Stimulated activated CD4-positive, alpha-beta T cell treated with anti-CD3 and anti-CD28 coated beads, Interleukin-12 subunit alpha, Interleukin-12 subunit beta, amount 100 ng/mL, for 4 hours (primary cell): ENCODE data around the gene KDF1.

ENCODE experiments used
- DNase-seq: peaks from one replicate; pipeline ENCODE4 v3.0.0-alpha.2; 2020

KDF1 gene, protein sequence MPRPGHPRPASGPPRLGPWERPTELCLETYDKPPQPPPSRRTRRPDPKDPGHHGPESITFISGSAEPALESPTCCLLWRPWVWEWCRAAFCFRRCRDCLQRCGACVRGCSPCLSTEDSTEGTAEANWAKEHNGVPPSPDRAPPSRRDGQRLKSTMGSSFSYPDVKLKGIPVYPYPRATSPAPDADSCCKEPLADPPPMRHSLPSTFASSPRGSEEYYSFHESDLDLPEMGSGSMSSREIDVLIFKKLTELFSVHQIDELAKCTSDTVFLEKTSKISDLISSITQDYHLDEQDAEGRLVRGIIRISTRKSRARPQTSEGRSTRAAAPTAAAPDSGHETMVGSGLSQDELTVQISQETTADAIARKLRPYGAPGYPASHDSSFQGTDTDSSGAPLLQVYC

DNA sequence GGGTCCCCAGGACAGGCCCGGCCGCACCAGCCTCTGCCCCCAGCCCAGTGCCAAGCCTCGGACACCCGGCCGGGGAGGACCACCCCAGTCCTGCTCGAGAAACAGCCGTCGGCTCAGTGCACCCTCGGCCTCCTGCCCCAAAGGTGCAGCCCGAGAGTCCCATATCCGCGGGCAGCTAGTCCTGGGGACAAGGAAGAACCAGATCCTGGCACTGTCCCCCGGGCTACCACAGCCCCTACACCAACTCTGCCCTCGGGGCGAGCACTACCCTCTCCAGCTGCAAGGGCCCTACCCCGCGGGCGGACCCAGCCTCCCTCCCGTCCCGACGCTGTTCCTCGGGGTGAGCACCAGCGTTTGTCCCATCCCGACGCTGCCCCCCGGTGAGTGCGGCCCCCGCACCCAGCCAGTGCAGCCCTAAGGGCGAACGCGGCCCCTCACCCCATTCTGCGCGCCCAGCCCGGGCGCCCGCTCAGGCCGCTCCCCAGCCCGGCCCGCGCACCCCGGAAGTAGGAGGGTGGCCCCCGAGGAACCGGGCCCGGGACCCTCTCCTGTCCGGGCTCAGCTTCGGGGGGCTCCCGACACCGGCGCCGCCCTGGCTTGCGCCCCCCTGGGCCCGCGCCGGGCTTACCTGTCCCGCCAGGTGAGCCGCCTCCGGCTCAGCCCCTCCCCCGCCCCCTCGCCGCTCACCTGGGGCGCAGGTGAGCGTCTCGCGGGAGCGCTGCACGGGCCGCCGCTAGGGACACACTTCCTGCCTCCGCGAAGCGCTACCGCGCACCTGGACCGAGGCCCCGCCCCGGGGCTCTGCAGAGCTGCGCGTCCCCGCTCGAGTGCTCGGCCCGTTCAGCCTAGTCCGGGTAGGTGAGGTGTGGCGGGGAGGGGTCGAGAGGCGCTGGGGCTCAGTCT lies at the start of gene KDF1:
Gene KDF1, minus strand, starts transcription at position 747 of the 903 bp plus-strand sequence. CDS start 8,088 bp downstream, outside the sequence.
- DNase-seq = peak; percentile 35

DNA sequence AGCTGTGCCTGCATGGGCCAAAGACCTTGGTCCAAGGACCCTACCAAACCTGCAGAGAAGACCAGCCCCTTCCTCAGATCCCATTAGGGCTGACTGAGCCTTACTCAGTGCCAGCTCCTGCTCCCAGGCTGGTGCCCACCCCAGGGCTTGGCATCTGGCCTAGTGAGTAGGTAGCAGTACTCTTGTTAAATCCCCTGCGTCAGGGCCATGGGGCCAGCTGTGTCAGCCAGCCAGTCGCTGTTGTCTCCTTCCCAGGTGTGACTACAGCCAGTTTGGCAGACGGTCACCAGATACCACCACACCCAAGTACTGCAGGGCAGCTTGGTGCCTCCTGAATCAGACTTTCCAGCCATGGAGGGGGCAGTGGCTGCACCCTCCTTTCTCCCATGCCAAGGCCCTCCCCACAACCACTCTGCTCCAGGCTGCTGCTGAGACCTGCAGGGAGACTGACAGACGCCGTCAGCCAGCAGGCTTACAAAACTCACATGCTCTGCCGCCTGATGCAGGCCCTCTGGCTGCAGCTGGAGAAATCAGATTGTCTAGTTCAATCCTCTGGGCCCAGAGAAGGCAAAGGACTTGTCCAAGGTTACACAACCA lies 49.4 kb upstream of the KDF1 start:
- DNase-seq = no peak

DNA sequence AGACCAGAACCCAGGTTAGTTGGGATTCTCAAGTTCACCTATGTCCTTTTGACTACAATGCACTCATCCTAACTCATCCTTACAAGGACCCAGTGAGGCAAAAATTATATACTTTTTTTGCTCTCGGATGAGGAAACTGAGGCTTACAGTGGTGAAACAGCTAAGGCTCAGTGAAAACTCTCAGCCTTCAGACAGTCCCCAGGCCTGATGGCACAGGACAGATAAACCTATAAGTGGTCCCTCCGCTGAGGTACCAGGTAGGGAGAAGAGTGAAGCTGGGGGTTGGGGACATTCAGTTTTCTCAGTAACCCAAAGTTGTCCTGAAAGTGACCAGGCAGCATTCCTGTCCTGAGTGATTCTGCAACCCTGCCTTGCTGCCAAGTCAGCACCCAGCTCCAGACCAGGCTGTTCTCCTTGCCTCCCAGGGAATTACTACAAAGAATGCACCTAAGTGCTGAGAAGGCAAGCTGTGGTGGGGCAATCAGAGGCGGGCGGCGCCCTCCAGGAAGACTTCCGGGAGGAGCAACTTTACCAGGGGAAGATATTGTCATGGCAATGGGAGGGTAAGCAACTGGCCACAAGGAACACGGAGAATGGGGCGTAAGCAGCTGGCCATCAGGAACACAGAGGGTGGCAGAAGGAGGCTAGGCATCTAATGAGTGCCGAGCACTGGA lies 47.8 kb upstream of the KDF1 start:
- DNase-seq = no peak

DNA sequence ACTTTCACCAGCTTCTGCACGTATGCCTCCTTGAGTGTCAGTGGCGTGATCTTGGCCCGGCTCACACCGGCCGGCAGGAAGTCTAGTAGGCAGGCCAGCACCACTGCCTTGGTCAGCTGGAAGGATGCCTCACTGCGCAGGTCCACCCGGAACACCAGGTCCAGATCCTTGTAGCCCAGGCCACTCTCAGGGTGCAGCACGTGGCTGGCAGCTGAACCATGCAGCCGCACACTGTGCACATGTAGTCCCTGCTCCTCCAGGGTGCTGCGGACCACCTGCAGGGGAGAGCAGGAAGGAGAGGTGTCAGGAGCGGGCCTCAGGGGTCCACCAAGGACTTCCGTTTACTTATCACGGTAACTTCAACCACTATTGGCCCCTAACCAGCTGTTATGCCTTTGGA lies 46.4 kb upstream of the KDF1 start:
- no peak for DNase-seq

DNA sequence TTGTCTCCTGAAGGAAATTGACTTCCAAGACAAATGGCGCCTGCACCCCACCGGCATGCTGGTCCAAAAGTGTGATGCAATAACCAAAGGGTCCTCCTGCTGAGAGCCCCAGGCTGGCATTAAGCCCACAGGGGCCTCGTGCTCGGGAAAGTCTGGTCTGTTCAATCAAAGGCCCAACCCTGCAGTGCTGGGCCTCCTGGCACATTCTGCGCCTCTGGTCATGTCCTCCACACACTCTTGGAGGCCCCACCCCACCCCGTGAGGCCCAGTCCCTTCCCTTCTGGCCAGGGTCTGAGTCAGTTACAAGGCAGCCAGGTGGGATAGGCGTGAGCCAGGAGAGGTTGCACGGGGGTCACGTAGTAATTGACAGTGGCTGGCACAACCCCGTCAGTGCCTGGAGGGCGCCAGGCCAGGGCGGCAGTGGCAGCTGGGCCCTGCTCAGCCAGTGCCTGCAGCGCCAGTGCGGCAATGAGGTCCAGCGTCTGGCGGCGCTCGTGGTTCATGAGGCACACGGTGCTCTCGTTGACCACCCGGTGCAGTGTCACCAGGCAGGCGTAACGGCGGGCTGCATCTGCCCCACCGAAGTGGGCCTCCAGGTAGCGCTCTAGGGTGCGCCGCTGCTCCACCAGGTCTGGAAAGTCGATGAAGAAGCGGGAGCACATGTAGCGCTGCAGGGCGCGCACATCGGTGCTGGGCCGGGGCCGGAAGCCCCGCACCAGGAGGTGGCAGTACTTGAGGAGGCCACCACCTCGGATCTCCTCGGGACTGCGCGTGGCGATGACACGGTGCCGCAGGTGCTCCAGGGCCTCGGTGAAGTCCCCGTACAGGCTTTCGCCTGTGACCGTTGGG lies 45.6 kb upstream of the KDF1 start:
- DNase-seq = no peak

DNA sequence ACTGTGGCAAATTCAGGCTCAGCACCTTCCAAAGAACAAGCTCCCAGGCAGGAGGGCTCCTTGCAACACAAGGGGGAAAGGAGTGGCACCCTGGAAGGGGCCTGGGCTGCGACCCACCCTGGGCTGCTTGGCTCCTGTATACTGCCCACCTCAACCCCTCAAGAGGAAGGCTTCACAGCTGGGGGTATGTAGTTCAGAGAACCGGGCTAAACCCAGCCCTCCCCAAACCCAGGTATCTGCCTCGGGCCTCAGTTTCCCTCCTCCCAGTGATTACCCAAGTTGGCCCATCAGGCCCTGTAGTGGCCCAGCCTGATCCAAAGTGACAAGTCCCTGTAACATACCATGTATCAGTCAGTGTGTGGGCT lies 44.9 kb upstream of the KDF1 start:
- DNase-seq = no peak

DNA sequence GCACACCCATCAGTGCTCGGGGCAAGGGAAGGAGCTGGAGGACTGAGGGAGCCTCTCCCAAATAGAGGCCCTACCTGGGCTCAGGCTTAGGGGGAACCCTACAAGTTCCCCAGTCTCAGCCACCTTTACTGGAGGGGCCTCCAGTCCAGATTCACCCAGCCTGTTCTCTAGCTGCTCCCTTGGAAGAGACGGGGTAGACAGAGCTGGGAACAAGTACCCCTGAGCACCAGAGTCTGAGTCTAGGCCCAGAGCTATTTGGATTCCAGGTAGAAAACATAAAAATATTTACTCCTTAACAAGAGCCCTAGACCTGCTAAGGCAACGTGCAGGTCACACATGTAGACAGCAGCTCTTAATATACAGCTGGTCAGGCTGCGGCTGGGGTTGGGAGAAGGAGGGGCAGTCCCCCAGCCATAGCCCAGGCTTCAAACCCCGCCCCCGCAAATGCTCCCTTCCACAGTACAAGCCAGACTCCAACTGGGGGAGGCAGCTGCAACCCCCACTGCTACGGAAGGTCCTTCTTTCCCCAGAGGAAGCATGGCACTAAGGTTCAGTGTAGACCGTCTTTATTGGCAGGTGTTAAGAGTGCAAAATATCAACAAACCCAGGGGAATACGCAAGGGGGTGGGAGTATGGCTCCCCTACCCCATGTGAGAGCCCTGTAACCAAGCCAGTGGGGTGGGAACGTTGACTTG lies 44.4 kb upstream of the KDF1 start:
- DNase-seq = no peak

DNA sequence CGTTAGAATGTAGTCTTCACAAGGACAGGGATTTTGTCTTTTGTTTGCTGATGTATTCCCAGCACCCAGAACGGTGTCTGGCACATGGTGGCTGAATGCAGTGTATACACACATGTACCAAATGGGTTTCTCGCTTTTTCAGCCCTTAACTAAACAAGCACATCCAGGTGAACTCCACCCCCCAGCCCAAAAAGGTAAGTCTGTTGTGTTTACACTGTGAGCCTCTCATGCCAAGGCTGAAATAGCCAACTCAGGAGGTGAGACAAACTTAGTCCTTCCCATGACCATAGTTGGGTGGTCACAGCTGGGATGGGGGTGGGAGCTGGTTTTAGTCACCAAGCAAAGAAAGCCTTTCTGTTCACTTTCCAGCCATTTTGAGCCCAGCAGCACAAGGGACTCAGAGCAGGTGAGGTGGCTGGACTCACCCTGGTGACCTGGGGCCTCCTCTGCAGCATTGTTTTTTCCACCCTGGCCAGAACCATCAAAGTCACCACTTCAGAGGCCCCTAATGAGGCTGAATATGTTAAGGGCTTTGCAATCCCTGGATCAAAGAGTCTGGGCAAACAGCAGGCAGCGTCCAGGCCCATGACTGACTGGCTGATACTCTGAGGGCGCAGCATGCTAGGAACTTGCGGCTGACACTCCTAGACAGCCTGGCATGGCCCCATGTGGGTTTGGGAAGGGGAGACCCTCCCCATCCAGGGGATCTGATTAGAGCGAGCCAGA lies 43.6 kb upstream of the KDF1 start:
- DNase-seq = no peak

DNA sequence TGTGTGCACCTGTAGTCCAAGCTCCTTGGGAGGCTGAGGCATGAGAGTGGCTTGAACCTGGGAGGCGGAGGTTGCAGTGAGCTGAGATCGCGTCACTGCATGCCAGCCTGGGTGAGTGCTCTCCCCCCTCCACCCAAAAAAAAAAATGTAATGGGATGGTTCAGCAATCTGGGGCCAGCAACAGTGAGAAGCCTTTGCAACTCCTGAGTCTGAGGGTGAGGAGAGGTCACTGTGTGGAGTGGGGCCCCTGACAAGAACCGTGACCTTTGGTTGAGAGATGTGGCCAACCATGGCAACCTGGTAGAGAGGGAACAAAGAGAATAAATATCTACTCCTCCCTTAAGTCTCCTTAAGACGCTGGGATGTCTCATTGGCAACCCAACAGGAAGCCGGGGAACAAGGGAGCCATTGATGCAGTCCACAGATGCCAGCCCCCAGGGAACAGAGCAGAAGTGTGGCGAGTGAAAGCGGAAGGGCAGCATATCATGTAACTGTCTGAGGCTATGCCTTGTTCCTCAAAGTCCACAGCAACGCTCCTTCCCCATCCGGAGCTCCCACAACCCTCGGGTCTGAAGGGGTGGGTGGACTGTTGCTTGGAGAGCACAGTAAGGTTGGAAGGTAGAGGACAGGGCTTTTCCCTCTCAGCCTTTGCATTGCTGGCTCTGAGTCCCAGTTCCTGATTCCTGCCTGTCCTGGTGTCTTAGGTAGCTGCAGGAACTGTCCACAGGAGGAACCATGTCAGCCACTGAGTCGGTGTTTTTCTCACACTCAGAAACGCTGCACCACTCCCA lies 41.5 kb upstream of the KDF1 start:
- DNase-seq = no peak

DNA sequence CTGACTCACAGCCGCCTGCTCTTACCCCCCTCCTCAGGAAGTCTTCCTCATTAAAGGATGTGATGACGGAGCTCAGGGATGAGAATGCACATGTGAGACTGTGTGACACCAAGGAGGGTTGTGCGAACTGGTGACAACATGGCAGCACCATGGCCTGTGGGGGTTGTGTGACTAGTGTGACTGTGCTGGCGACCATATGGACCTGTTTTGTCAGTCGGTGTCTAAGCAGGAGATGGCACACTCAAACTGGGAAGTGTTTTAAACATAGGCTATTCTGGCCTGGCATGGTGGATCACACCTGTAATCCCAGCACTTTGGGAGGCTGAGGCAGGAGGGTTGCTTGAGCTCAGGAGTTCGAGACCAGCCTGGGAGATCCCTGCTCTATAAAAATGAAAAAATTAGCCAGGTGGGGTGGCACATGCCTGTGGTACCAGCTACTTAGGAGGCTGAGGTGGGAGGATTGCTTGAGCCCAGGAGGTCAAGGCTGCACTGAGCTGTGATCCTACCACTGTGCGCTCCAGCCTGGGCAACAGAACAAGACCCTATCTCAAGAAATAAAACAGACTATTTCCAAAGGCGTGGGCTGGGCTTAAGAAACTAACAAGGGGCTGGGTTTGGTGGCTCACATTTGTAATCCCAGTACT lies 40.7 kb upstream of the KDF1 start:
- no peak for DNase-seq

DNA sequence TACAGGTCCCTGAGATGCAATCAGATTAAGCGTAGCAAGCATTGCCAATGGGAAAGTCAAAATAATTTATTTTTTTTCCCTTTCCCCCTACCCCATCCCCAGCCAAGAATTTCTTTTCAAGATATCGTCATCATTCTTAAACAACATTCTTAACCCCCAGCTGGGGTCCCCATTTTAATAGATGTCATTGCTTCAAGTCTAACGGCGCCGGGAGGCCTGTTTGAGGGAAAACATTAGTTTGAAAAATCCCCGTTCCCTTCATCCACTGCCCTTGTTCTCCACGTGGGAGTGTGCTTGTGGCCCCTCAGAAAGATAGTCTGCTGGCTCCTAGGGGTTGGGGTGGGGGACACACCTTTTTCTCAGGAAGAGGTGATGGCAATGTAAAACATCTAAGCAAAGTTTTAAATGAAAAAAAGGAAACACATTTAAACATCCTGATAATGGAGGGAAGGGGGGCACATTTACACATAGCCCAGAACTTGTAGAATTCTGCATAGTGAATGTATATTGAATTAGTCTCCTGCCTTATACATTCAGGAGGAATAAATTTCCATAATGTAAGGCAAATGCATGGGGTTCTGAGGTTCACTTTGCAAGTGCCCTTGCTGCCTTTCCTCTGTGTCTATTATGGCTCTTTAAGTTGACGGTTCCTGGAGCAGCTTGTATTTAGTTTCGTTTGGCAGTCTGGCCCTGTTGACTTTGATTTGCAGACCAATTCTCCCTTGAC lies 40.0 kb upstream of the KDF1 start:
- no peak for DNase-seq

DNA sequence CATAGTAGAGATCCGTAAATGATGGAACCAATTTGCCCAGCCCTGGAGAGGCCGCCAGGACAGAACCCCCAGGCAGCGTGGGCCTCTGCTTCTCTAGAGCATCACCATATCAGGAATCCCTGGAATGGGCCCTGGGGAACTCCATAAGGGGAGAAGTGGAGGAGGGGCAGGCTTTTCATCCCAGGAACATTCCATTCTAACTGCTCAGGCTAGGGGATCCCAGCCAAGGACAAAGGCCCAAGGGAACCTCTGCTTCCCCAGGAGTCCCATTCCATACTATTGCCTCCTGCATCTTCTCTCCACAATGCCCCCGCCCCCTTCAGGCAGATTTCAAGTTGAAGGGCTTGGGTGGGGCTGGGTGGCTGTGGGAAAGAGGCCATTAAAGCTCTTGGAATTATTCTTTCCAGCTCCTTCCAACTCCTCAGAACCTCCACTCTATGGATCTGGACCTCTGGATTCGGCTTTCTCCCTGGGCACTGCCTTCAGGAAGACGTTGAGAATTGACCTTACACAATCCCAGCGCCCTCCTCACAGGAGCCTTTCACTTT lies 39.2 kb upstream of the KDF1 start:
- no peak for DNase-seq

DNA sequence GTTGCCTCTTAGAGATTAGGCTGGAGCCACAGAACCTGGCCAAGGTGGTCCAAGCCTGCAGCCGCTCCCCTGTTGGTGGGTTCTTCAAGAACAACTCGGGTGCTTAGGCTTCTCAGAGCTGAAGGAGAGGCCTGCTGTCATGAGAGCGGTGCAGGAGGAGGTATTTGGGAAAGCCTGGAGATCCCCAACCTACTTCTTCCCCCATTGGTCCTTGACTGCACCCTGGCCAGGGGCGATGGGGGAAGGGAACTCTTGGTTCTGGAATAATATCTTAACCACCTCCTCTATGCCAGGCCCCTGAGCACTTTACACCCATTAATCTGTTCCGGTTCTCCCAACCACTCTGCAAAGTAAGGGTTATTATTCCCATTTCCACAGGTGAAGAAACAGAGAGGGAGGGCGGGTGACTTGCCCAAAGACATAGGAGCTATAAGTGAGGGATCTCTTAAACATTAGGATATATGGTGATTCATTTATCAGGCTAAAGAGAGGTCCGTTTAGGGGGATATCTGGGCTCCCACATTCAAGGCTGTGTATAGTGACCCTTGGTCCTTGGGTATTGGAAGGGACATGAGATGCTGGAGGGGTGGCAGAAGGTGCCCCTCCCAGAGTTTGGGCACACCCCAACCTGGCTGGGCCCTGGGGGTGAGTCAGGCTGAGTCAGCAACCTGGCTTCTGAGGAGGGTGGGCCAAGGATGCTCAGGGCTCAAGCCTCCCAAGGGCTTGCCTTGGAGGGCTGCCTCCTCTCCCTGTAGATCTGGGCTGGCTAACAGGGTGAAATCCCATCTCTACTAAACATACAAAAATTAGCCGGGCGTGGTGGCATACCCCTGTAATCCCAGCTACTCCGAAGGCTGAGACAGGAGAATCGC lies 38.4 kb upstream of the KDF1 start:
- no peak for DNase-seq

DNA sequence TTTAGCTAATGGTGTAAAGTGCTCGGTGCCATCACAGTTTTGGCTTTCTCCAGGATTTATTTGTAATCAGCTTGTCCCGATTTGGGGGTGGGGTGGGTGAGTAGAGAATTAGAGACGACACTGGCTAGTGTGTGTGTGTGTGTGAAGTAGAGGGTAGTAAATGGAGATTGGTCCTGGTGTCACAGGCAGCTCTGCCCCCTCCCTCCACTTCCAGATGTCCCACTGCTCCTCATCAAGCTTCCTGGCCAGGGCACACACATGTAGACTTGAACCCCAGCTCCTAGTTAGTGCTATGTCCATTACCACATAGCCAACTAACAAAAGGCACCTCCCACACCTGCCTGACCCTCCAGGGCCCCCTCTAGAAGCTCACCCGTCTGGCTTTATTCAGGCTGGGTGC lies 36.4 kb upstream of the KDF1 start:
- DNase-seq = no peak

DNA sequence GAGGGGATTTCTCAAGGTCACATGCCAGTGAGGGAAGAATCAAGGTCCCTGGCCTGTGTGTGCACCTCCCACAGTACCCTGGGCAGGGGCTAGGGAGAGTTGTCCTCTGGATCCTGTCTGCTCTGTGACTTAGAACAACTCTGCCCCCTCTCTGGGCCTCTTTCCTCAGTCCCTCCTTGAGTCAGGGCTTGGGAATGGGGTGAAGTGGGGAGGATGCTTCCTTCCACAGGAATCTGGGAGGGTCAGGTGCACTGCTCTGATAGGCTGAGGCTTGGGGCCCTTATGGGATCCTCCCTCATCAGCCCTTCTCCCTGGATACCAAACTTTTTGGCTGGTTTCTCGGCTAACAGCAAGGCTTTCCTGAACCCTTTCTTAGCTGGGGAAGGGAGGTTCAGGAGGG lies 35.8 kb upstream of the KDF1 start:
- no peak for DNase-seq

DNA sequence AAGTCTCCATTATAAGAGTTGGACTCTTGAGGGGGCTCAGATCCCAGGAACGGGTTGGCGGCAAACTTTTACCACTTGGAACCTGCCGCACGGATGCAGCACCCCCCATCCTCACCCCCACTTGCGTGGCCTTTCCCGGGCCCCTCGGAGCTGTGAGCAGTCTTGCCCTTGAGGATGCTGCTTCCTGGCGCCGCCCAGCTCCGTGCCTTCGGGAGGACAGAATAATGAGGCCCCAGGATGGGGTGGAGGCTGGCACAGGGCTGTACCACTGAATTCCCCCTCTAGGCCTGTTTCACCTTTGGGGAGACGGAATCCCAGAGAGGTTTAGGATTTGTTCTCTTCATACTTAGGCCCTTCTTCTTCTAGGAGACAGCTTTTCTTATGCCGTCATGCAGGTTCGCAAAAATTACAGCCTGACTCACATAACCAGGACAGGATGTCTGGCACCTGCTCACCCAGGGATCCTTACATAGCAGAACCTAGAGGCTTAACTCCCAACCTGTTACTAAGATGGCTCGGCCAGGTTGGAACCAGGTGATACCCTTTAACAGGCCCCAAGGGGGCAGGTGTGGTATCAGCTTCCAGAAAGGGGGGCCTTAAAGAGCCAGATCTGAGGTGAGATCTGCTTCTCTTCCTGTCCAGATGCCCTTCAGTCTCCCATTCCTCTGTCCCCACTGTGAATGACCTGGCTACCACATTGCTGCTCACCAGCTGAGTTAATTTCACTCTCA lies 34.7 kb upstream of the KDF1 start:
- DNase-seq = no peak
